Smooth muscle cell (in vitro differentiated cells): ENCODE measurements around the gene GZMB. TPM values are rescaled to one million over a fixed set of nuclear protein-coding genes. Genes with fewer than 3 reads are reported as not detected.

Experiments
- DNase-seq: peaks from one replicate; lab custom pipeline; 2025; ENCODE audit not compliant: unreplicated experiment; lab: John Stamatoyannopoulos, UW
- H2AFZ ChIP-seq: fragments of 200-600 bp; sonication (generic); 2 replicates; pipeline ENCODE4 v1.6.0; 2016; ENCODE audit warnings: antibody characterized with exemption, low read depth, mild to moderate bottlenecking
- H3F3A ChIP-seq: fragments of 200-600 bp; sonication (generic); 2 replicates; pipeline ENCODE4 v1.6.0; 2017; ENCODE audit warnings: antibody characterized with exemption, low read depth
- H3K27ac ChIP-seq: fragments of 200-600 bp; sonication (generic); 2 replicates; pipeline ENCODE4 v1.5.1; 2016; ENCODE audit warnings: low read depth, mild to moderate bottlenecking
- H3K27me3 ChIP-seq: fragments of 200-600 bp; sonication (generic); 2 replicates; pipeline ENCODE4 v1.6.1; 2016; ENCODE audit warnings: low read depth, mild to moderate bottlenecking
- H3K36me3 ChIP-seq: fragments of 200-600 bp; sonication (generic); 2 replicates; pipeline ENCODE4 v1.5.1; 2016; ENCODE audit warnings: low read depth
- H3K4me1 ChIP-seq: fragments of 200-600 bp; sonication (generic); 2 replicates; pipeline ENCODE4 v1.5.1; 2016; ENCODE audit warnings: low read depth
- H3K4me2 ChIP-seq: fragments of 200-600 bp; sonication (generic); 2 replicates; pipeline ENCODE4 v1.6.0; 2016; ENCODE audit warnings: mild to moderate bottlenecking
- H3K4me3 ChIP-seq: fragments of 200-600 bp; sonication (generic); 2 replicates; pipeline ENCODE4 v1.5.1; 2016; ENCODE audit warnings: mild to moderate bottlenecking
- H3K79me2 ChIP-seq: fragments of 200-600 bp; sonication (generic); 2 replicates; pipeline ENCODE4 v1.6.0; 2016; ENCODE audit warnings: low read depth, mild to moderate bottlenecking
- H3K9ac ChIP-seq: fragments of 200-600 bp; sonication (generic); 2 replicates; pipeline ENCODE4 v1.6.0; 2016; ENCODE audit warnings: low read depth
- H3K9me3 ChIP-seq: fragments of 200-600 bp; sonication (generic); replicated peaks from 2 replicates; pipeline ENCODE4 v1.5.1; 2016; ENCODE audit warnings: low read depth
- H4K20me1 ChIP-seq: fragments of 200-600 bp; sonication (generic); 2 replicates; pipeline ENCODE4 v1.6.0; 2016; ENCODE audit warnings: low read depth
- CTCF ChIP-seq: fragments of 200-600 bp; sonication (generic); IDR thresholded peaks from 2 replicates; pipeline ENCODE4 v1.5.1; 2017; ENCODE audit warnings: borderline replicate concordance, mild to moderate bottlenecking, antibody characterized with exemption; ENCODE audit not compliant: insufficient read depth, poor library complexity, severe bottlenecking
- WGBS: methylation state at CpG from one replicate; pipeline ENCODE4 v1.1.7; 2016; ENCODE audit warnings: low lambda C conversion rate; 5-methylcytosine and 5-hydroxymethylcytosine counted together
- polyA plus RNA-seq: library from polyadenylated mRNA; unstranded; fragments of >200 nt; fragmentation: Nextera tagmentation; extraction: Ambion mirVana; gene quantifications from 2 replicates; pipeline ENCODE4 v1.2.1, GENCODE V29; 2016
- total RNA-seq: library from RNA; depleted of rRNA; stranded (reverse); fragments of >200 nt; gene quantifications from 2 replicates; pipeline ENCODE4 v1.2.3, GENCODE V29; 2014

The GZMB gene
- total and polyA plus RNA-seq, 2 experiments from 2014 or later = not detected

GRCh38 chr14:24612196-24612595 lies 21.8 kb downstream of the GZMB start:
- no peak overlapping the region for H3K9ac ChIP-seq
- no peak overlapping the region for H3K27ac ChIP-seq
- H3K4me1 ChIP-seq = no peaks in the 10 kb centered on the region
- TF ChIP-seq CTCF = no peak
- no peaks in the 10 kb centered on the region for H4K20me1 ChIP-seq
- H2AFZ ChIP-seq = no peak overlapping the region
- no peaks in the 10 kb centered on the region for H3K9me3 ChIP-seq
- H3K27me3 ChIP-seq = no peaks in the 10 kb centered on the region
- DNase-seq = no peak
- H3K36me3 ChIP-seq = no peaks in the 10 kb centered on the region
- no peak overlapping the region for H3K4me3 ChIP-seq
- H3K4me2 ChIP-seq = no peak overlapping the region
- no peaks in the 10 kb centered on the region for H3K79me2 ChIP-seq
- H3F3A ChIP-seq = no peaks in the 10 kb centered on the region

- H3K4me1 ChIP-seq = no peaks in the 10 kb centered on the region
- no peak for TF ChIP-seq CTCF
- WGBS = 82% methylated on average over 2 of the region's 2 CpGs
Observed at GRCh38 chr14:24609655-24610344, 24.2 kb downstream of the GZMB start, which contains the start of gene GZMH. TSS of gene GZMH (minus strand) at chr14:24609685. CDS start at chr14:24609613, 72 bp downstream.

GRCh38 chr14:24607635-24608514 lies 26.1 kb downstream of the GZMB start:
- Histone ChIP-seq H3F3A (no peaks in the 10 kb centered on the region), H3K4me2 (no peak overlapping the region), H2AFZ (no peak overlapping the region), H3K9me3 (no peaks in the 10 kb centered on the region), H3K4me1 (no peaks in the 10 kb centered on the region), H3K4me3 (no peak overlapping the region), H3K79me2 (no peaks in the 10 kb centered on the region), H4K20me1 (no peaks in the 10 kb centered on the region), H3K9ac (no peak overlapping the region), H3K27me3 (no peaks in the 10 kb centered on the region), H3K27ac (no peak overlapping the region), H3K36me3 (no peaks in the 10 kb centered on the region)
- WGBS = 77% methylated on average over 8 of the region's 8 CpGs
- DNase-seq = no peak
- TF ChIP-seq CTCF = no peak

More at GRCh38 chr14:24609655-24610344, 24.2 kb downstream of the GZMB start, which contains the start of gene GZMH:
- H3K27me3 ChIP-seq = no peaks in the 10 kb centered on the region
- H3K4me2 ChIP-seq = no peak within 1 kb of the TSS
- no peak within 1 kb of the TSS for H3K9ac ChIP-seq
- H3K9me3 ChIP-seq = no peaks in the 10 kb centered on the region
- no peak within 1 kb of the TSS for H3K4me3 ChIP-seq
- H3K36me3 ChIP-seq = no peaks in the 10 kb centered on the region
- H3K79me2 ChIP-seq = no peaks in the 10 kb centered on the region
- no peaks in the 10 kb centered on the region for H3F3A ChIP-seq
- DNase-seq = no peak
- no peak within 1 kb of the TSS for H2AFZ ChIP-seq
- no peak within 1 kb of the TSS for H3K27ac ChIP-seq
- H4K20me1 ChIP-seq = no peaks in the 10 kb centered on the region
